ENCODE data around the gene PCGF3. TPM values are rescaled to one million over a fixed set of nuclear protein-coding genes. Genes with fewer than 3 reads are reported as not detected.

Gene PCGF3, protein sequence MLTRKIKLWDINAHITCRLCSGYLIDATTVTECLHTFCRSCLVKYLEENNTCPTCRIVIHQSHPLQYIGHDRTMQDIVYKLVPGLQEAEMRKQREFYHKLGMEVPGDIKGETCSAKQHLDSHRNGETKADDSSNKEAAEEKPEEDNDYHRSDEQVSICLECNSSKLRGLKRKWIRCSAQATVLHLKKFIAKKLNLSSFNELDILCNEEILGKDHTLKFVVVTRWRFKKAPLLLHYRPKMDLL
- total RNA-seq: 42.3 and 62.2 TPM in 2 replicates

DNA sequence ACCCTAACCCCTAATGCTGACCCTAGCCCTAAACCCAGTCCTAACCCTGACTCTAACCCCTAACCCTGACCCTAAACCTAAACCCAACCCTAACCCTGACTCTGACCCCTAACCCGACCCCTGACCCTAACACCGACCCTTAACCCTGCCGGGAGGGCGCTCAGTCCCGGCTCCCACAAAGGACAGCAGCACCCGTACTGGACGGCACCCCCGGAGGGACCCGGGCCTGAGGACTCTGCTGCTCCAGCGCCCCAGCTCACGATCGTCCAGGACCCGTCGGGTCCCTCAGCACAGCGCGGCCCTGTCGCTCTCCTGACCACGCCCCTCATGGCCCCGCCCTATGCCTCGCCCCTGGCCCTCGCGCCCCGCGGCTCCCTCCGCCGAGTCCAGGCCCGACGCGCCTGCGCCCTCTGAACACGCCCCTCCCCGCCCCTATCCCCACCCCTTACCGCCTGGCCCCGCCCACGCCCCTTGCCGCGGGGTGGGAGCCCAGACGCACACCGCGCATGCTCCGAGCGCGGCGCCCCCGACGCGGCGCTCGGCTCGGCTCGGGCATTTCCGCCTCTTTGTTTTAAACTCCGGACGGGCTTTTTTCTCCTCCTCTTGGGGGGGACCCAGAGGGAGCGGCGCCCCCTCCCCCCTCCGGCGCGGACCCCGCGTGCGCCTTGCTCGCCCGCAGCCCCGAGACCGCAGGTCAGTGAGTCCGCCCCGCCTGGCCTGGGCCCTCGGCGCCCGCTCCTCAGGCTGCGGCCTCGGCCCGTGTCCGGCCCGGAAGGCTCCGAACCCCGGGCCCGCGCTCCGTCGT lies at the start of gene PCGF3:
Gene PCGF3, plus strand, starts transcription at position 555 of the 805 bp plus-strand sequence. CDS start 27,849 bp downstream, outside the sequence.

GRCh38 chr4:674172-675035 lies 31.2 kb upstream of the PCGF3 start, which contains the start of the genes ATP5ME and MYL5:
Gene ATP5ME (minus strand): TSS chr4:674276. CDS start chr4:674247, 29 bp downstream.
Gene MYL5 (plus strand): TSS chr4:674542. CDS start chr4:678027, 3,485 bp downstream.

DNA sequence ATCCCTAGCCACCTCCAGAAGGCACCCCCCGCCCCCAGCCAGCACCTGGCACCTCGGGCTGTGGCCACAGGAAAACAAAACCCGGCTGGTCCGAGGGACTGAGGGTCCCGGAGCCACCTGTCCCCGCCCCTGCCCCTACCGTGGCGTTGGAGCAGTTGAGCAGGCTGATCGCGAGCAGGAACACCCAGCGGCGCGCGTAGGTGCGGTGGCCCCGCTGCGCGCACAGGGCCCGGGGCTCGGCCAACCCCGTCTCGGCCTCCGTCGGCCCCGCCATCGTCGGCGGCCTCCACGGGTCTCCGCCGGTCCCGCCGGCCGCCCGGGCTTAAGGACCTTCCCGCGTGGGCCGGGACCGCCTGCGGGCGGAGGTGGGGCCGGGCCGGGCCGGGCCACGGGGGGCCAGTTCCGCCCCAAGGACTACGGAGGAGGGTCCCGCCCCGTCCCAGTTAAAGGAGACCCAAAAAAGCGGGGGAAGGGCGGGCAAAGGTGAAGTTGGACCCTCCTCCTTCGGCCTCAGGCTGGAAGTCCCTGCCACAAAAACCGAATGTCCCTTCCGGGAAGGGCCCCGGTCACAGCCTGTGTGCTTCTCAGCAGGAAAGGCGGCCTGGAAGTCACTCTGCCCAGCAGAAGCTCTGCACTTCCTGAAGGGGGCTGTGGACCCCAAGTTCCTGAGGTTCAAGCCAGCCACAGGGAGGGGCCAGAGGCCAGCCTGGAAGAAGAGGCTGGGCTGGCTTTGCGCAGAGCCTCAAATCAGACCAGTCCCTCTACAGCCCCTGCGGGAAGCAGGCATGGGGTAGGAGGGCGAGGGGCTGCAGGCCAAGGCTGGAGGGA lies 16.6 kb upstream of the PCGF3 start, which contains the start of gene SLC49A3:
Gene SLC49A3, minus strand, starts transcription at position 298 of the 828 bp plus-strand sequence. Its CDS starts 24 bp downstream, at position 274.

Other genes starting within 250 kb of the PCGF3 start
- 20.7 and 24.4 TPM in 2 replicates for gene ZNF721, start 206.7 kb upstream of the PCGF3 start, total RNA-seq
- gene PIGG, start 206.6 kb upstream of the PCGF3 start, total RNA-seq: 48.5 and 62.1 TPM in 2 replicates
- not detected in 2 replicates for gene TMEM271, start 129.5 kb upstream of the PCGF3 start, total RNA-seq
- gene PDE6B, start 80.3 kb upstream of the PCGF3 start, total RNA-seq: 0.39 and 0.79 TPM in 2 replicates
- 117 and 120 TPM in 2 replicates for gene ATP5ME, start 31.6 kb upstream of the PCGF3 start, total RNA-seq
- gene MYL5, start 31.3 kb upstream of the PCGF3 start, total RNA-seq: 13.8 and 17.1 TPM in 2 replicates
- gene SLC49A3, start 16.7 kb upstream of the PCGF3 start, total RNA-seq: 3.4 and 5.3 TPM in 2 replicates
- gene CPLX1, start 120.3 kb downstream of the PCGF3 start, total RNA-seq: not detected in 2 replicates
- 60.1 and 76.6 TPM in 2 replicates for gene GAK, start 226.5 kb downstream of the PCGF3 start, total RNA-seq
- gene TMEM175, start 226.6 kb downstream of the PCGF3 start, total RNA-seq: 23.7 and 26.1 TPM in 2 replicates